Dermis lymphatic vessel endothelial cell (primary cell): ENCODE data around the gene RAB9B. TPM values are rescaled to one million over a fixed set of nuclear protein-coding genes. Genes with fewer than 3 reads are reported as not detected.

Source experiments
- total RNA-seq: library from RNA; depleted of rRNA; stranded (reverse); fragments of >200 nt; gene quantifications from 2 replicates; pipeline ENCODE4 v1.2.1, GENCODE V29; 2014

Gene RAB9B
- 0.87 and 1.5 TPM in 2 replicates for total RNA-seq

DNA sequence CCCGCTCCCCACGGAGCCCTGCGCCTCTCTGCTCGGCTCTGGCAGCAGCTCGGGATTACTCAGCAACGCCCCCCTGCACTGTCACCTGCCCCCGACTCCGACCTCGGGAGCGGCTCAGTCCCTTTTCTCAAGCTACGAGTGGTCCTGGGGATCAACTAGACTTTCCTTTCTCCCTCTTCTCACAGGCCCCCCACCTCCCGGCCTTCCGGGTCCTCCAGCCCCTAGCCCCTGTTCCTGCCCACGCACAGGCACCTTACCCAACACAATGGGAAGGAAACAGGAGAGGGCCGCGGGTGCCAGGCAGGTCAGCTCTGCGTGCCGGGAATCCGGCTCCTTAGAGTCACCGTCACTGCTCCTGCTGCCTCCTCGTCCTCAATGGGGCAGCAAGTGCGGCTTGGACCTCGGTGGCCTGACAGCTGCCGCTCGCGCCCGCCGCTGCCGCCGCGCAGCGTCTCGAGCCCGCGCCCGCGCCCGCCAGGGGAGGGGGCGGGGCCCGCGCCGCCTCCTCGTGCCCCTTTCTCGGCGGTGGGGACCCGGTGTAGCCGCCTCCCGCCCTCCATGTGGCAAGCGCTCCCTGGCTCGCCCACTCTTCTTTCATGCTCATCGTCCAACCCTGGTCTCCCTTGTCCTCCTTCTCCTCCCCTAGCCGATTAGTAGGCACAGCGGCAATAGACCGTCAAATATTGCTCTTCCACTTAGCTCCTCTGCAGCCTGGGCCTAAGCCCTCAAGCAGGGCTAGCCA, at the start of gene RAB9B:
Gene RAB9B (minus strand): TSS at position 455 of the 742 bp plus-strand sequence. CDS start 6,473 bp downstream, outside the sequence.

DNA sequence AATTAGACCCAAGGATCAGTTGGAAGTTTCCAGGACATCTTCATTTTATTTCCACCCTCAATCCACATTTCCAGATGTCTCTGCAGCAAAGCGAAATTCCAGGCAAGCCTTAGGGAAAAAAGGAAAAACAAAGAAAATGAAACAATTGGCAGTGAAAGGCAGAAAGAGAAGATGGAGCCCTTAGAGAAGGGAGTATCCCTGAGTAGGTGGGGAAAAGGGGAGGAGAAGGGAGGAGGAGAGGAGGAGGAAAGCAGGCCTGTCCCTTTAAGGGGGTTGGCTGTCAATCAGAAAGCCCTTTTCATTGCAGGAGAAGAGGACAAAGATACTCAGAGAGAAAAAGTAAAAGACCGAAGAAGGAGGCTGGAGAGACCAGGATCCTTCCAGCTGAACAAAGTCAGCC, 55.5 kb downstream of the RAB9B start, which contains the start of gene PLP1:
Gene PLP1 (plus strand): TSS at position 295 of the 400 bp plus-strand sequence. CDS start 156 bp downstream, outside the sequence.

Other genes starting within 250 kb of the RAB9B start
- gene TCEAL4, start 246.7 kb downstream of the RAB9B start, total RNA-seq: 30.7 and 49.6 TPM in 2 replicates
- 7.6 and 7.7 TPM in 2 replicates for gene TCEAL3, start 224.3 kb downstream of the RAB9B start, total RNA-seq
- 26.8 TPM in 2 replicates for gene TCEAL1, start 203.3 kb downstream of the RAB9B start, total RNA-seq
- gene MORF4L2, start 145.6 kb downstream of the RAB9B start, total RNA-seq: 473 and 551 TPM in 2 replicates
- 0.09 TPM in 1 of 2 replicates, not detected in the other for gene TMEM31, start 121.3 kb downstream of the RAB9B start, total RNA-seq
- 1.4 and 3.3 TPM in 2 replicates for gene PLP1, start 55.4 kb downstream of the RAB9B start, total RNA-seq
- 5.7 and 5.9 TPM in 2 replicates for gene TMSB15B, start 130.4 kb upstream of the RAB9B start, total RNA-seq
- not detected in 2 replicates for gene H2BW1, start 181.5 kb upstream of the RAB9B start, total RNA-seq
- not detected in 2 replicates for gene H2BW2, start 207.7 kb upstream of the RAB9B start, total RNA-seq
- gene TMSB15C, start 244.0 kb upstream of the RAB9B start, total RNA-seq: 3.9 and 8.5 TPM in 2 replicates